Adipocyte (in vitro differentiated cells): ENCODE data around the gene LBHD1.

Experiments used
- DNase-seq: peaks from one replicate; pipeline ENCODE4 v3.0.0-alpha.2; 2015; ENCODE audit warnings: low read depth
- H3K27me3 ChIP-seq: replicated peaks from 2 replicates; pipeline ENCODE4 v1.7.0; 2013; ENCODE audit warnings: mild to moderate bottlenecking, low read length, moderate library complexity; ENCODE audit not compliant: control insufficient read depth, insufficient read depth
- H3K36me3 ChIP-seq: 2 replicates; pipeline ENCODE4 v1.7.0; 2013; ENCODE audit warnings: low read length, mild to moderate bottlenecking, moderate library complexity; ENCODE audit not compliant: control insufficient read depth, insufficient read depth, severe bottlenecking
- H3K4me1 ChIP-seq: 2 replicates; pipeline ENCODE4 v1.7.0; 2013; ENCODE audit warnings: mild to moderate bottlenecking, low read length, moderate library complexity; ENCODE audit not compliant: control insufficient read depth, insufficient read depth
- H3K4me3 ChIP-seq: 2 replicates; pipeline ENCODE4 v1.7.0; 2013; ENCODE audit warnings: mild to moderate bottlenecking, low read length, moderate library complexity
- H3K9ac ChIP-seq: 2 replicates; pipeline ENCODE4 v1.7.0; 2013; ENCODE audit warnings: mild to moderate bottlenecking, low read length, moderate library complexity
- H3K9me3 ChIP-seq: 2 replicates; pipeline ENCODE4 v1.7.0; 2013; ENCODE audit warnings: mild to moderate bottlenecking, low read length, moderate library complexity; ENCODE audit not compliant: control insufficient read depth

The LBHD1 gene

GRCh38 chr11:62689421-62690183, 17.5 kb upstream of the LBHD1 start, which contains the start of gene LRRN4CL:
TSS of gene LRRN4CL (minus strand) at chr11:62689530. CDS start at chr11:62688508, 1,022 bp downstream.
- no peaks in the 10 kb centered on the region for H3K27me3 ChIP-seq
- H3K4me3 ChIP-seq: peak within 1 kb of the TSS; percentile 84
- H3K4me1 ChIP-seq: peaks cover 21% of the 10 kb centered on the region
- H3K9ac ChIP-seq: peak within 1 kb of the TSS; percentile 89
- DNase-seq: peak; percentile 94
- H3K9me3 ChIP-seq: no peaks in the 10 kb centered on the region
- peaks cover 37% of the 10 kb centered on the region for H3K36me3 ChIP-seq

- no peaks in the 10 kb centered on the region for H3K9me3 ChIP-seq
- no peaks in the 10 kb centered on the region for H3K27me3 ChIP-seq
- DNase-seq: peak; percentile 22
- H3K4me1 ChIP-seq: peaks cover 16% of the 10 kb centered on the region
- H3K36me3 ChIP-seq: peaks cover 36% of the 10 kb centered on the region
- peak overlapping the region; percentile 84 for H3K4me3 ChIP-seq
- H3K9ac ChIP-seq: peak overlapping the region; percentile 89
These were observed 16.4 kb upstream of the LBHD1 start for GRCh38 chr11:62688491-62688890.

GRCh38 chr11:62687508-62688396, 15.7 kb upstream of the LBHD1 start:
- peak overlapping the region; percentile 89 for H3K9ac ChIP-seq
- DNase-seq: no peak
- no peaks in the 10 kb centered on the region for H3K27me3 ChIP-seq
- no peaks in the 10 kb centered on the region for H3K9me3 ChIP-seq
- H3K4me1 ChIP-seq: peaks cover 16% of the 10 kb centered on the region
- peak overlapping the region; percentile 84 for H3K4me3 ChIP-seq
- H3K36me3 ChIP-seq: peaks cover 29% of the 10 kb centered on the region

- no peak overlapping the region for H3K4me3 ChIP-seq
- H3K9me3 ChIP-seq: no peaks in the 10 kb centered on the region
- peaks cover 6% of the 10 kb centered on the region for H3K36me3 ChIP-seq
- no peak for DNase-seq
- H3K9ac ChIP-seq: no peak overlapping the region
- H3K27me3 ChIP-seq: no peaks in the 10 kb centered on the region
- peaks cover 26% of the 10 kb centered on the region for H3K4me1 ChIP-seq
These were observed 10.5 kb upstream of the LBHD1 start for GRCh38 chr11:62682518-62682917.

GRCh38 chr11:62680825-62681240, 8.8 kb upstream of the LBHD1 start:
- no peak overlapping the region for H3K4me3 ChIP-seq
- H3K36me3 ChIP-seq: peaks cover 20% of the 10 kb centered on the region
- H3K9ac ChIP-seq: peak overlapping the region; percentile 52
- no peaks in the 10 kb centered on the region for H3K27me3 ChIP-seq
- H3K4me1 ChIP-seq: peaks cover 37% of the 10 kb centered on the region
- peak; percentile 86 for DNase-seq
- no peaks in the 10 kb centered on the region for H3K9me3 ChIP-seq

- Histone ChIP-seq H3K36me3 (peaks cover 26% of the 10 kb centered on the region), H3K4me1 (peaks cover 38% of the 10 kb centered on the region), H3K27me3 (no peaks in the 10 kb centered on the region), H3K9ac (peak within 1 kb of the TSS; percentile 99), H3K4me3 (peak within 1 kb of the TSS; percentile 97), H3K9me3 (no peaks in the 10 kb centered on the region)
- DNase-seq: peak; percentile 94
These were observed 7.0 kb upstream of the LBHD1 start, which contains the start of gene UBXN1 for GRCh38 chr11:62678770-62679696. TSS of gene UBXN1 (minus strand) at chr11:62679073. CDS start at chr11:62678923, 150 bp downstream.

- Histone ChIP-seq H3K4me1 (peaks cover 44% of the 10 kb centered on the region), H3K9me3 (no peaks in the 10 kb centered on the region), H3K9ac (peak overlapping the region; percentile 99), H3K27me3 (no peaks in the 10 kb centered on the region), H3K4me3 (peak overlapping the region; percentile 97), H3K36me3 (peaks cover 30% of the 10 kb centered on the region)
- DNase-seq: no peak
These were observed 6.3 kb upstream of the LBHD1 start for GRCh38 chr11:62678433-62678769.

- Histone ChIP-seq H3K27me3 (no peaks in the 10 kb centered on the region), H3K4me1 (peaks cover 50% of the 10 kb centered on the region), H3K9me3 (no peaks in the 10 kb centered on the region), H3K36me3 (peaks cover 30% of the 10 kb centered on the region), H3K4me3 (peak overlapping the region; percentile 97), H3K9ac (peak overlapping the region; percentile 99)
- no peak for DNase-seq
These were observed 5.6 kb upstream of the LBHD1 start for GRCh38 chr11:62677714-62678113.

- peak overlapping the region; percentile 97 for H3K4me3 ChIP-seq
- H3K9ac ChIP-seq: peak overlapping the region; percentile 99
These were observed 5.1 kb upstream of the LBHD1 start for GRCh38 chr11:62677156-62677555.

GRCh38 chr11:62676698-62677097, 4.6 kb upstream of the LBHD1 start:
- Histone ChIP-seq H3K36me3 (peaks cover 30% of the 10 kb centered on the region), H3K4me3 (no peak overlapping the region), H3K27me3 (no peaks in the 10 kb centered on the region), H3K9ac (peak overlapping the region; percentile 99), H3K9me3 (no peaks in the 10 kb centered on the region), H3K4me1 (peaks cover 54% of the 10 kb centered on the region)
- DNase-seq: no peak

More at GRCh38 chr11:62677156-62677555, 5.1 kb upstream of the LBHD1 start:
- Histone ChIP-seq H3K27me3 (no peaks in the 10 kb centered on the region), H3K4me1 (peaks cover 54% of the 10 kb centered on the region), H3K36me3 (peaks cover 30% of the 10 kb centered on the region), H3K9me3 (no peaks in the 10 kb centered on the region)
- no peak for DNase-seq
